ENCODE results near the gene OSBPL2. TPM values are rescaled to one million over a fixed set of nuclear protein-coding genes. Genes with fewer than 3 reads are reported as not detected.
A peak's percentile ranks its signal among the peaks of the same experiment; 100 is the strongest.

The OSBPL2 gene
- total and polyA plus RNA-seq, 9 of the 15 experiments (the other 6 are each of a cell fraction or from before 2014, with no cell fraction given), result 2.5 to 25.6 (median 14.1) TPM

GRCh38 chr20:62301773-62302340, 63.5 kb downstream of the OSBPL2 start (continued):
- TF ChIP-seq CHD4 (IDR thresholded peaks at IDR 0.05; ENCODE audit: insufficient read depth, insufficient replicate concordance, low read depth, low read length, poor library complexity, severe bottlenecking) (peak; percentile 62), ZNF583 (CRISPR knock-in tag; IDR thresholded peaks at IDR 0.05) (0 out of 2 replicates have a peak, but pooled peaks have one; percentile 34), MXD1 (CRISPR knock-in tag; IDR thresholded peaks at IDR 0.05; ENCODE audit: borderline replicate concordance, poor library complexity, severe bottlenecking) (no peak), SIRT6 (IDR thresholded peaks at IDR 0.05; ENCODE audit: low read depth, low read length) (no peak), FOXP1 (CRISPR knock-in tag; IDR thresholded peaks at IDR 0.05) (peak; percentile 52; the same call in 1 of the 2 replicates), ZNF282 (CRISPR knock-in tag; IDR thresholded peaks at IDR 0.05) (no peak), NCOR1 (IDR thresholded peaks at IDR 0.05) (peak; percentile 25; the same call in 1 of the 2 replicates), ZNF584 (CRISPR knock-in tag; IDR thresholded peaks at IDR 0.05; ENCODE audit: low read depth) (no peak), NFE2 (IDR thresholded peaks at IDR 0.05; ENCODE audit: low read depth) (peak; percentile 29; the same call in 1 of the 2 replicates), MXI1 (IDR thresholded peaks at IDR 0.05; ENCODE audit: low read depth, low read length) (0 out of 2 replicates have a peak, but pooled peaks have one; percentile 38), ZNF143 (CRISPR knock-in tag; IDR thresholded peaks at IDR 0.05) (no peak), MYNN (IDR thresholded peaks at IDR 0.05) (peak; percentile 68; the same call in 1 of the 2 replicates), MYNN (CRISPR knock-in tag; IDR thresholded peaks at IDR 0.05) (no peak), HNRNPUL1 (IDR thresholded peaks at IDR 0.05; ENCODE audit: low read length) (no peak), E2F4 (CRISPR knock-in tag; IDR thresholded peaks at IDR 0.05; ENCODE audit: low read depth) (no peak), TRIM24 (IDR thresholded peaks at IDR 0.05) (peak in 1 of 2 experiments; percentile 47; a peak in 3 of 4 replicates), POLR2AphosphoS5 (IDR thresholded peaks at IDR 0.05; ENCODE audit: control insufficient read depth, insufficient read depth, low read depth, low read length) (peak; percentile 71; the same call in 1 of the 2 replicates), ID3 (CRISPR knock-in tag; IDR thresholded peaks at IDR 0.05) (no peak), ID3 (tag; IDR thresholded peaks at IDR 0.05) (peak; percentile 48; the same call in 1 of the 2 replicates), DIDO1 (tag; IDR thresholded peaks at IDR 0.05; ENCODE audit: low read depth) (no peak), BCOR (IDR thresholded peaks at IDR 0.05) (peak; percentile 93), PBX2 (CRISPR knock-in tag; IDR thresholded peaks at IDR 0.05; ENCODE audit: low read depth) (no peak), PBX2 (tag; conservative IDR thresholded peaks at IDR 0.05; ENCODE audit: low read depth) (0 out of 2 replicates have a peak, but pooled peaks have one; percentile 18), RB1 (IDR thresholded peaks at IDR 0.05; ENCODE audit: low read depth) (peak; percentile 96)

Measured in K562 (cell line).